ENCODE measurements around the gene TEX38.

GRCh38 chr1:46667782-46668760 lies 3.6 kb upstream of the TEX38 start, which contains the start of gene ATPAF1:
- TF ChIP-seq CTCF (IDR thresholded peaks at IDR 0.05), result peak; percentile 8; the same call in 1 of the 2 replicates
- TF ChIP-seq ZFX (IDR thresholded peaks at IDR 0.05; ENCODE audit: borderline replicate concordance), result no peak

All from 22Rv1 (cell line).